Peyer's patch (tissue), 4 donors: ENCODE results near the gene ZNF474.

Experiments
- CTCF ChIP-seq, 6 experiments: fragments of 450-650 bp in 4 of 6; fragments of 200-600 bp in 2 of 6; sonication (generic) in 1 of 6; IDR thresholded peaks; one replicate each; pipeline ENCODE4 v1.5.1; 2017 to 2019; ENCODE audit warnings: antibody characterized with exemption in 6 of 6, mild to moderate bottlenecking in 3 of 6, moderate library complexity in 1 of 6
- POLR2A ChIP-seq, 2 donors: fragments of 450-650 bp; IDR thresholded peaks; one replicate each; pipeline ENCODE4 v1.5.1; 2017; ENCODE audit warnings: antibody characterized with exemption in 2 of 2, mild to moderate bottlenecking in 2 of 2, moderate library complexity in 2 of 2

GRCh38 chr5:122162100-122162638 lies 32.8 kb downstream of the ZNF474 start:
- TF ChIP-seq CTCF (IDR thresholded peaks at IDR 0.05) = no peak
- TF ChIP-seq POLR2A (IDR thresholded peaks at IDR 0.05) = no peak
